Loucy (cell line): ENCODE data around the gene RDH14.

ENCODE experiments used
- EZH2phosphoT487 ChIP-seq: fragments of 200-600 bp; IDR thresholded peaks from 2 replicates; pipeline ENCODE4 v1.6.1; 2018; ENCODE audit warnings: antibody characterized with exemption, mild to moderate bottlenecking, moderate library complexity, borderline replicate concordance
- TF ChIP-seq, protein P1 (sequence below): fragments of 200-600 bp; sonication (generic); conservative IDR thresholded peaks from 2 replicates; pipeline ENCODE4 v1.5.1; 2014; ENCODE audit warnings: mild to moderate bottlenecking, antibody characterized with exemption, low read length

DNA sequence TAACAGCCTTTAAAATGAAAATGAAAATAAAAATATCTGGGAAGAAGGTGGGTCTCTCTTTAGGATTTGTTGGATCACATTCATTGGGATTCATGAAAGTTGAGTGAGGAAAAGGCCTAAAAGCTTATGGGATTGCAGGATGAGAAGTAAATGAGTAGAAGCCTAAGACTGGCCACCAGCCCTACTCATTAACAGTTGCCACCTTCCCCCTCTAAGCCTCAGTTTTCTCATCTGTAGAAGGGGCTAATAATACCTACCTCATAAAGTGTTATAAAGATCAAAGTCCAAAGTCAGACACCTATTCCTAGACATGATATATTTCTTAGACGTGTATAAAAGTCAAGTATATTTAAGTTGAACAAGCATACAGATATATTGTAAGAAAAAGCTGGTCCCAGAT, 23.8 kb downstream of the RDH14 start:
- TF ChIP-seq, protein P1, sequence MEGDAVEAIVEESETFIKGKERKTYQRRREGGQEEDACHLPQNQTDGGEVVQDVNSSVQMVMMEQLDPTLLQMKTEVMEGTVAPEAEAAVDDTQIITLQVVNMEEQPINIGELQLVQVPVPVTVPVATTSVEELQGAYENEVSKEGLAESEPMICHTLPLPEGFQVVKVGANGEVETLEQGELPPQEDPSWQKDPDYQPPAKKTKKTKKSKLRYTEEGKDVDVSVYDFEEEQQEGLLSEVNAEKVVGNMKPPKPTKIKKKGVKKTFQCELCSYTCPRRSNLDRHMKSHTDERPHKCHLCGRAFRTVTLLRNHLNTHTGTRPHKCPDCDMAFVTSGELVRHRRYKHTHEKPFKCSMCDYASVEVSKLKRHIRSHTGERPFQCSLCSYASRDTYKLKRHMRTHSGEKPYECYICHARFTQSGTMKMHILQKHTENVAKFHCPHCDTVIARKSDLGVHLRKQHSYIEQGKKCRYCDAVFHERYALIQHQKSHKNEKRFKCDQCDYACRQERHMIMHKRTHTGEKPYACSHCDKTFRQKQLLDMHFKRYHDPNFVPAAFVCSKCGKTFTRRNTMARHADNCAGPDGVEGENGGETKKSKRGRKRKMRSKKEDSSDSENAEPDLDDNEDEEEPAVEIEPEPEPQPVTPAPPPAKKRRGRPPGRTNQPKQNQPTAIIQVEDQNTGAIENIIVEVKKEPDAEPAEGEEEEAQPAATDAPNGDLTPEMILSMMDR = no peak
- TF ChIP-seq EZH2phosphoT487 = no peak
